Duodenal mucosa (tissue), 2 donors: ENCODE measurements around the gene ADAMTSL3.

Source experiments
- H3K27ac ChIP-seq: one replicate; pipeline ENCODE4 v1.7.0; 2013; ENCODE audit warnings: low read depth, low read length
- H3K27me3 ChIP-seq, 2 donors: one replicate each; pipeline ENCODE4 v1.7.0; 2013; ENCODE audit warnings: low read length in 2 of 2, control low read depth in 1 of 2; ENCODE audit not compliant: insufficient read depth in 2 of 2, control insufficient read depth in 1 of 2
- H3K36me3 ChIP-seq, 2 donors: one replicate each; pipeline ENCODE4 v1.7.0; 2013; ENCODE audit warnings: low read length in 2 of 2, control low read depth in 1 of 2; ENCODE audit not compliant: insufficient read depth in 2 of 2, control insufficient read depth in 1 of 2
- H3K4me1 ChIP-seq, 2 donors: one replicate each; pipeline ENCODE4 v1.7.0; 2013; ENCODE audit warnings: low read length in 2 of 2, control low read depth in 1 of 2; ENCODE audit not compliant: insufficient read depth in 2 of 2, control insufficient read depth in 1 of 2
- H3K4me3 ChIP-seq, 2 donors: one replicate each; pipeline ENCODE4 v1.7.0; 2013; ENCODE audit warnings: low read length in 2 of 2, low read depth in 1 of 2
- H3K9ac ChIP-seq, 2 donors: one replicate each; pipeline ENCODE4 v1.7.0; 2013; ENCODE audit warnings: low read length in 2 of 2, low read depth in 1 of 2
- H3K9me3 ChIP-seq, 2 donors: one replicate each; pipeline ENCODE4 v1.7.0; 2013; ENCODE audit warnings: low read length in 2 of 2, control low read depth in 1 of 2; ENCODE audit not compliant: control insufficient read depth in 1 of 2

ADAMTSL3 gene

DNA sequence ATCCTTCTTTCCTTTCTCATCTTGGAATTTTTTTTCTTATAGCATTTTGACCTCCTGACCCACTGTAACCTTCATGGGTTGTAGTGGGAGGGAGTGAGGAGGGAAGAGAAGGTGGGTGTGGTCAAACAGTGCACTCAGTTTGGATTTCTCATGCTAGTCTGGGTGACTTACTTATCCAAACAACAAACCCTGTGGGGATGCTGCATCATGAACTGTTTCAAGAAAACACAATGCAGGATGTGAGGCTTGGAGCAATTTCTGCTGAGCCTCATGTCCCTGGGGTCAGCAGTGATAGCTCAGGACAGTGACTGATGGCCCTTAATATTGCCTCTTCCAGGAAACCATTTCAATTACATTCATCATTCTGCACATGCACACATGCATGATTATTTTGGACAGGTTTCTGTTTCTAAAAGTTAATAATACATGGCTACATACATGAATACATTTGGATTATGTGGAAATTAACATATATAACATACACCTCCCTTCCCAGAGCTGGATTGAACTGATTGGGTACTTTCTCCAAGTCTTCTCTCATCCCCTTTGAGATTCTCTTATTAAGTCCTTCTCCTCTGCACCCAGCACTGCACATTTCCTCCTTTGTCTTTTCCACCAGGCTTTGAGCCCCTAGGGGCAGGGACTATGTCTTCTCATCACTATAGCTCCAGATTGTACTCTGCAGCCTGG is 61.2 kb downstream of the ADAMTSL3 start:
- no peaks in the 10 kb centered on the region for H3K4me1 ChIP-seq
- no peak overlapping the region for H3K27ac ChIP-seq
- H3K9me3 ChIP-seq = no peaks in the 10 kb centered on the region
- no peak overlapping the region for H3K9ac ChIP-seq
- no peaks in the 10 kb centered on the region for H3K27me3 ChIP-seq
- no peaks in the 10 kb centered on the region for H3K36me3 ChIP-seq
- H3K4me3 ChIP-seq = no peak overlapping the region

DNA sequence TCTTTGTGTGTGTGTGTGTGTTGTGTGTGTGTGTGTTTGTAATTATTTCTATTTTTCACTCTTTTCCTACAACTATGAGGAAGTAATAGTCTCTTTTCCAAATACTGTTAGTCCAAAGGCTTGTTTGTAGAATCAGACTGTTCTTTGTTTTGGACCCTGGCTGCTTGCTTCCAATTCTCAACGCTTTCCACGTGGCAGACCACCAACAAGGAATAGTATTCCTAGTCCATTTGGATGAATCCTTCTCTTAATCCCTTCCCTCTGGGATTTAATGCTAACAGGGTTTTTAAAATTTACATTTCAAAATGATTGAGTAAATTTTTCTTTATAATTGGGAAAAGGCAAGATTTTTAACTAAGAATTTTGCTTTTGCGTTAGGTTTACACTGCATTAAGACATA is 62.7 kb downstream of the ADAMTSL3 start:
- H3K36me3 ChIP-seq = no peaks in the 10 kb centered on the region
- no peaks in the 10 kb centered on the region for H3K27me3 ChIP-seq
- H3K27ac ChIP-seq = no peak overlapping the region
- H3K4me3 ChIP-seq = no peak overlapping the region
- no peak overlapping the region for H3K9ac ChIP-seq
- H3K4me1 ChIP-seq = no peaks in the 10 kb centered on the region
- no peaks in the 10 kb centered on the region for H3K9me3 ChIP-seq

DNA sequence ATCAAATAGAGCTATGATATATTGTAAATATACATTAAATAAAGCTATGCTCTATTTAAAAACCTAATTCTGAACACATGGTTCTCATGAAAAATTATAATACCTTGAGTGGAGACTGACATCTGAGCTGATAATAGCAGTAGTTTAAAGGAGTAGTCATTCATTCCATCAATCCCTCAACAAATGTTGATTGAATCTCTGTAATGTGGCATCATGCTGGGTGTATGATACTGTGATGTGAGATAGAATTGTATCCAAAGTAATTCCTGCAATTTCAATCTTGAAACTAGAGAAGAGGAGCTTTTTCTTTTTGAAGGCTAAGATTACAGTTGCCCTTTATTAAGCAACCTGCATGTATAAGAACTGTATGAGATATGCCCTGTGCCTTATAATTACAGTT is 63.1 kb downstream of the ADAMTSL3 start:
- Histone ChIP-seq H3K9me3 (no peaks in the 10 kb centered on the region), H3K4me3 (no peak overlapping the region), H3K9ac (no peak overlapping the region), H3K4me1 (no peaks in the 10 kb centered on the region), H3K36me3 (no peaks in the 10 kb centered on the region), H3K27ac (no peak overlapping the region), H3K27me3 (no peaks in the 10 kb centered on the region)

DNA sequence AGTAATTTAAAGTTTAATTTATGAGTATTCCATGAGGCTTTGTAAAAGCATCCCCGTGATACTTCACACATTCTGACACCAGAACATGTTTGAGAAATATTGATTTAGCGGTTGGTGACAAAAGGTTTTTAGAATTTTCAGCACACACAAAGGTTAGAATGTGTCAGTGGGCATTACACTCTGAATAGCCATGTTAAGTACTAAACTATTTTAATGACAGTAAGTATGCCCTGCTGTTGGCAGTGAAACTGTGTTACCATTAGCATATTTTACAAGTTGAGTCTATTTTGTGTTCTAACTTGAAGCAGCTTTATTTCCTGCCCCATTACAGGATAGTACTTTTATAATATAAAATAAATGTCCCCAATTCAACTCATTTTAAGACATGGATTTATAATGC is 66.5 kb downstream of the ADAMTSL3 start:
- Histone ChIP-seq H3K36me3 (no peaks in the 10 kb centered on the region), H3K4me1 (no peaks in the 10 kb centered on the region), H3K9ac (no peak overlapping the region), H3K27ac (no peak overlapping the region), H3K4me3 (no peak overlapping the region), H3K27me3 (no peaks in the 10 kb centered on the region), H3K9me3 (no peaks in the 10 kb centered on the region)

DNA sequence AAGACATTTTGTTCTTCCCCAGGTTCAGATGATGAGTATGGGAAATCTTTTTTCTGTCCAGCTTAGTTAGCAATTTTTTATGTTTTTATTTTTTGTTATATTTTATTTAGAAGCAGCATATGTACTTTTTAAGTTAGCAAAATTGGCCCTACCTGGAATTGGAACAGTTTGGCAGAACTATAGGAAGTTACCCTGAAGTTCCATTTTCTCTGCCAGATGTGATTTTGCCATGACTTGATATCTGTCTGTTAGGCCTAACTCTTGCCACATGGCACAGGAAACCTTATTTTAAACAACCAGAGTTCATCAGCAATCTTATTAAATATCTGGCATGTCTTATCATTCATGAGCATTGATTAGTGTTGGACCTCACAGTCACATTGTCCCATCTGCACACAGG is 67.1 kb downstream of the ADAMTSL3 start:
- H3K4me3 ChIP-seq = no peak overlapping the region
- no peaks in the 10 kb centered on the region for H3K9me3 ChIP-seq
- no peak overlapping the region for H3K27ac ChIP-seq
- H3K36me3 ChIP-seq = no peaks in the 10 kb centered on the region
- no peak overlapping the region for H3K9ac ChIP-seq
- H3K27me3 ChIP-seq = no peaks in the 10 kb centered on the region
- H3K4me1 ChIP-seq = no peaks in the 10 kb centered on the region

DNA sequence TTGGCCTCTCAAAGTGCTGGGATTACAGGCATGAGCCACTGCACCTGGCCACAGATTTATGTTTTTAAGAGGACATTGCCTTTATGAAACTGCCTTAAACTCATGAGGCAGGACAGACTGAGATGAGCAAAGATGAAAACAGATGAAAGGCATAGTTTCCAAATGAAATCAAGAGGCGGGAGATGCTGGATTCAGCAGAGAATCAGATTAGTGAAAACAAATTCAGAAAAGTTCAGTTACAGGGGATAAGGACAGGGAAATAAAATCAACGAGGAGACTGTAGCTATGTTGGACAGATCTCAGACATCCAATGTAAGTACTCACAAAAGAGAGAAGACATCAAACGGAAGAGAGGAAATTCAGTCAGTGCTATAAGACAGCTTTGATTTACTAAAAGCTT is 68.1 kb downstream of the ADAMTSL3 start:
- Histone ChIP-seq H3K9me3 (no peaks in the 10 kb centered on the region), H3K27ac (no peak overlapping the region), H3K36me3 (no peaks in the 10 kb centered on the region), H3K4me1 (no peaks in the 10 kb centered on the region), H3K27me3 (no peaks in the 10 kb centered on the region), H3K9ac (no peak overlapping the region), H3K4me3 (no peak overlapping the region)

DNA sequence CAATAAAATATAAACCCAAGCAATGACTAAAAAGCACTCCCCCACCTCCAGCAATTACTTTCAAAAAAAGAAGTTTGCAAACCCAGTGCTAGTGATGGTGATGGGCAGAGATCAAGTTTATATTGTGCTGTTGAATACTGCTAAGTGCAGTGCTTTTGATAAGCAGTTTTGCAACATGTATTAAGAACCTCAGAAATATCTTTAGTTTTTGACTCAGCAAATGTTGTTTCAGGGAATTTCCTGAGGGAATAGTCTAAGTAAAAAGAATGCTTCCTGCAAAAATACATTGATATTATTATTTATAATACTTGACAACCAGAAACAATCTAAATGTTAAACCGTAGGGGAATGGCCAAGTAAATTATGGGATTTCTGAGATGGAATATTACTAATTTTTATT is 69.3 kb downstream of the ADAMTSL3 start:
- no peak overlapping the region for H3K9ac ChIP-seq

DNA sequence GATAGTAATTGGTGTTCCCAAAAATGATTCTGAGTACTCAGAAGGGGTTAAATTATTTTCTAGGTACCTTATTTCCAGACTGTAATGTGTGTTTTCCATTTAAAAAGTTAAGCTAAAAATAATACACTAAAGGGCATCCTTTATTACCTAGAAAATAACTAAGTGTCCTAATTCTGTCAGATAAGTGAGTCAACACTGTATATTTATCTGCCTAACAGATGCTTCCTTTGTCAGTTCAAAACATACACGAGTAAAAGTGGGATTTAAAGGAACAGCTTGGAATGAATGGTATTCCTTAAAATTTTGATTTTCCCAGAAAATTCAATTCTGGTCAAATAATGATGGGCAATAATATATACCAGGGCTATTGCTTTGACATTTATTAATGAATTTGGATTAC is 78.3 kb downstream of the ADAMTSL3 start:
- Histone ChIP-seq H3K36me3 (no peaks in the 10 kb centered on the region), H3K9ac (no peak overlapping the region), H3K27me3 (no peaks in the 10 kb centered on the region), H3K4me3 (no peak overlapping the region), H3K9me3 (peaks cover 0 to 3% of the 10 kb centered on the region in 2 donors), H3K4me1 (no peaks in the 10 kb centered on the region), H3K27ac (no peak overlapping the region)

More for the DNA sequence above, 69.3 kb downstream of the ADAMTSL3 start:
- Histone ChIP-seq H3K4me3 (no peak overlapping the region), H3K27ac (no peak overlapping the region), H3K9me3 (no peaks in the 10 kb centered on the region), H3K4me1 (no peaks in the 10 kb centered on the region), H3K36me3 (no peaks in the 10 kb centered on the region), H3K27me3 (no peaks in the 10 kb centered on the region)

DNA sequence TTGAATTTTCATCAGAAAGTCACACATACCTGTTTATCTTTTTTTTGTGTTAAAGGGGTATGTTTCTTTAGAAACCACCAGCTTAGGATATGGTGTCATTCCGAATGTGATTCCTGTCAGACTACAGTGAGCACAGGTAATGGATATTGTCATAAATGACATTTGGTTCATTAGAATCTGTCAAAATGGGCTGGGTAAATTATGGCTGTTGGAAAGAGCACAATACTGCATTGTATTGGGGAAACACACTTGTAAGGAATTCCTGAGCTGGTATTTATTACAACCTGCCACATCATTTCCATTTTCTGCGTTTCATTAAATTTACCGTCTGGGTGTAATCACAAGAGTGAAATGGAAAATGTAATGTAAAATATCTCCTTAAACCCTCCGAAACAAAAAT is 78.8 kb downstream of the ADAMTSL3 start:
- Histone ChIP-seq H3K27ac (no peak overlapping the region), H3K9ac (no peak overlapping the region), H3K4me1 (no peaks in the 10 kb centered on the region)

DNA sequence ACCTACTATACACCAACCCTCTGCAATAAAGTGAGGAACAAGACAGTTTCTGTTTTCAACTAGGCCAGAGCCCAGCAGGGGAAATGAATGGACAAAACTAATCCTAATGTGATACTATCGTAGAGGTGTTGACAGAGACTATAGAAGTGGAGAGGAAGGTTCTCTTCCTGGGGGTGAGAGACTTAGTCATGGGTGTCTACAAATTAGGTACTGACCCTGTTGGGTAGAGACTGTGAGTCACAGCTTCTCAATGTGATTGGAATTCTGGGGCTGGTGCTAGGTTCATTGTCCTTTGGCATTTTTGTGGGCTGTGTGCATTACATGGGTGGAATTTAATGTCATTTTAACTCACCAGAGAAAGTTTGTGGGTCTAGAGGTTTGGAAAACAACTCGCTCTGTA is 79.3 kb downstream of the ADAMTSL3 start:
- no peaks in the 10 kb centered on the region for H3K36me3 ChIP-seq
- no peak overlapping the region for H3K4me3 ChIP-seq
- peaks cover 0 to 3% of the 10 kb centered on the region in 2 donors for H3K9me3 ChIP-seq
- H3K9ac ChIP-seq = no peak overlapping the region
- no peaks in the 10 kb centered on the region for H3K27me3 ChIP-seq
- no peaks in the 10 kb centered on the region for H3K4me1 ChIP-seq
- H3K27ac ChIP-seq = no peak overlapping the region

More for the DNA sequence above, 78.8 kb downstream of the ADAMTSL3 start:
- Histone ChIP-seq H3K4me3 (no peak overlapping the region), H3K27me3 (no peaks in the 10 kb centered on the region), H3K9me3 (peaks cover 0 to 3% of the 10 kb centered on the region in 2 donors), H3K36me3 (no peaks in the 10 kb centered on the region)

DNA sequence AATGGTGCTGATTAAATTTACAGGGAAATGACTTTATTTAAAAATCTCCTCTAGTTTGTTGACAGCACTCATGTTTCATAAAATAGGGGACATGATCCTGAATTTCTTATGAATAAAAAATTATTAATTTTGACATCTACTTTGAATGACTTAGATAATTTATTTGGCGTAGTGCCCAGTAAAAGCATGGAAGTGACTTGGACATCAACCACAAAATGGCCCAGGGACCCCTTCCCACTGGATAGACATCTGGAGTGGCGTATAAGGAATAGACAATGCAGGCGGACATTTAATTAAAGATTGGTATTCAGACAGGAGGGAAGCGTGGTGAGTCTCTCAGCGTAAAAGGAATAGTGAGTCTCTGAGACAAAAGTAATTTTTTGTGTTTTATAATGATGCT is 79.8 kb downstream of the ADAMTSL3 start:
- H3K4me1 ChIP-seq = no peaks in the 10 kb centered on the region
- no peaks in the 10 kb centered on the region for H3K27me3 ChIP-seq
- H3K9ac ChIP-seq = no peak overlapping the region
- H3K27ac ChIP-seq = no peak overlapping the region
- no peaks in the 10 kb centered on the region for H3K36me3 ChIP-seq
- peaks cover 0 to 3% of the 10 kb centered on the region in 2 donors for H3K9me3 ChIP-seq
- H3K4me3 ChIP-seq = no peak overlapping the region
